MM.1S (cell line): Measurements from ENCODE around the gene ELOVL1.

Experiments used
- EZH2 ChIP-seq: fragments of 300-600 bp; sonication (generic); optimal IDR thresholded peaks from 2 replicates; pipeline ENCODE3; 2017; ENCODE audit warnings: low read depth, mild to moderate bottlenecking, antibody characterized with exemption, low read length, mixed read lengths
- TF ChIP-seq, protein P1 (sequence below): fragments of 300-600 bp; sonication (generic); IDR thresholded peaks from 2 replicates; pipeline ENCODE4 v1.5.1; 2016; ENCODE audit warnings: antibody characterized with exemption, low read length, mixed read lengths

- TF ChIP-seq, protein P1, sequence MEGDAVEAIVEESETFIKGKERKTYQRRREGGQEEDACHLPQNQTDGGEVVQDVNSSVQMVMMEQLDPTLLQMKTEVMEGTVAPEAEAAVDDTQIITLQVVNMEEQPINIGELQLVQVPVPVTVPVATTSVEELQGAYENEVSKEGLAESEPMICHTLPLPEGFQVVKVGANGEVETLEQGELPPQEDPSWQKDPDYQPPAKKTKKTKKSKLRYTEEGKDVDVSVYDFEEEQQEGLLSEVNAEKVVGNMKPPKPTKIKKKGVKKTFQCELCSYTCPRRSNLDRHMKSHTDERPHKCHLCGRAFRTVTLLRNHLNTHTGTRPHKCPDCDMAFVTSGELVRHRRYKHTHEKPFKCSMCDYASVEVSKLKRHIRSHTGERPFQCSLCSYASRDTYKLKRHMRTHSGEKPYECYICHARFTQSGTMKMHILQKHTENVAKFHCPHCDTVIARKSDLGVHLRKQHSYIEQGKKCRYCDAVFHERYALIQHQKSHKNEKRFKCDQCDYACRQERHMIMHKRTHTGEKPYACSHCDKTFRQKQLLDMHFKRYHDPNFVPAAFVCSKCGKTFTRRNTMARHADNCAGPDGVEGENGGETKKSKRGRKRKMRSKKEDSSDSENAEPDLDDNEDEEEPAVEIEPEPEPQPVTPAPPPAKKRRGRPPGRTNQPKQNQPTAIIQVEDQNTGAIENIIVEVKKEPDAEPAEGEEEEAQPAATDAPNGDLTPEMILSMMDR: peak; percentile 36
- TF ChIP-seq EZH2: no peak
Observed at GRCh38 chr1:43367904-43368645, at the start of gene ELOVL1.
